SK-N-SH (cell line): ENCODE results near the gene MRPL40.

ENCODE experiments used
- EP300 ChIP-seq, 2 experiments: IDR thresholded peaks; 2 replicates each; pipeline versions ENCODE4 v1.4.0 to v1.6.1; 2012; ENCODE audit warnings: borderline replicate concordance in 1 of 2, low read depth in 1 of 2, low read length in 1 of 2
- EZH2phosphoT487 ChIP-seq: fragments of 200-600 bp; sonication (generic); IDR thresholded peaks from 2 replicates; pipeline ENCODE4 v1.6.1; 2017; ENCODE audit warnings: low read depth, mixed run types, mild to moderate bottlenecking, antibody characterized with exemption, moderate library complexity, borderline replicate concordance
- IRF3 ChIP-seq: fragments of 150-350 bp; IDR thresholded peaks from 2 replicates; pipeline ENCODE4 v1.6.1; 2016; ENCODE audit warnings: mild to moderate bottlenecking, low read depth, low read length
- JUND ChIP-seq: IDR thresholded peaks from 2 replicates; pipeline ENCODE4 v1.4.0; 2012
- MAX ChIP-seq: IDR thresholded peaks from 2 replicates; pipeline ENCODE4 v1.4.0; 2012; ENCODE audit warnings: low read depth
- POLR2AphosphoS5 ChIP-seq: IDR thresholded peaks from 2 replicates; pipeline ENCODE4 v1.6.1; 2012; ENCODE audit warnings: low read depth, low read length
- REST ChIP-seq: IDR thresholded peaks from 2 replicates; pipeline ENCODE4 v1.6.1; 2012; ENCODE audit warnings: mild to moderate bottlenecking, low read depth, low read length, moderate library complexity
- TAF1 ChIP-seq: IDR thresholded peaks from 2 replicates; pipeline ENCODE4 v1.6.1; 2012; ENCODE audit warnings: low read depth, mild to moderate bottlenecking, low read length, moderate library complexity, borderline replicate concordance
- TCF12 ChIP-seq: IDR thresholded peaks from 2 replicates; pipeline ENCODE4 v1.4.0; 2012
- YY1 ChIP-seq: IDR thresholded peaks from 2 replicates; pipeline ENCODE4 v1.4.0; 2012; ENCODE audit warnings: low read depth, mild to moderate bottlenecking
- ZBTB33 ChIP-seq: IDR thresholded peaks from 2 replicates; pipeline ENCODE4 v1.4.0; 2012; ENCODE audit warnings: low read depth, borderline replicate concordance
- TF ChIP-seq, protein P1 (sequence below): fragments of 200-600 bp; sonication (generic); IDR thresholded peaks from 2 replicates; pipeline ENCODE4 v1.6.1; 2017; ENCODE audit warnings: antibody characterized with exemption, mild to moderate bottlenecking, moderate library complexity

DNA sequence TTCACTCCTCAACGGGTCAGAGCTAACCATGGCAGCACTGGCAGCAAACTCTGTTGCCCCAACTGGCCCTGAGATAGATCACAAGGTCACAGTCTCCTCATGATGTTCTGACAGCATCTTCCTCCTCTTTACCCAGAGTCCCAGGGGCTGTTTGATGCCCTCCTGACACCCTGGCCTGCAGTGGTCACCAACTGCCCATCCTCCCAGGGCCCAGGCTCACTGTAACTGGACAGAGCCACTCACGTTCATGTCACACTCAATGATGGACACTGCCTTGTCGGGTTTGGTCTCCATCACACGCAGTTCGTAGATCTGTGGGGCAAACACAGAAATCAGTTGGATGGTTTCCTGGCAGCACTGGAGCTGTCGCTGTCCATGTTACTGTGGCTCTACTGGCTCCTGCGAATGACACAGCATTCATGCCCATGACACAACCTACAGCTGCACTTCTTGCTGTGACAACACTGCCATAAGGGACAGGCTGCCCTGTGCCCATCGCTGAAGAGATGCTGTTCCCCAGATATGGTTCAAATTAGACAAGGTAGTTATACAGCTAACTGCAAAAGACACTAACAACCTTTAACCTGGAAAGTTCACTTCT, 25.6 kb downstream of the MRPL40 start:
- TF ChIP-seq, protein P1, sequence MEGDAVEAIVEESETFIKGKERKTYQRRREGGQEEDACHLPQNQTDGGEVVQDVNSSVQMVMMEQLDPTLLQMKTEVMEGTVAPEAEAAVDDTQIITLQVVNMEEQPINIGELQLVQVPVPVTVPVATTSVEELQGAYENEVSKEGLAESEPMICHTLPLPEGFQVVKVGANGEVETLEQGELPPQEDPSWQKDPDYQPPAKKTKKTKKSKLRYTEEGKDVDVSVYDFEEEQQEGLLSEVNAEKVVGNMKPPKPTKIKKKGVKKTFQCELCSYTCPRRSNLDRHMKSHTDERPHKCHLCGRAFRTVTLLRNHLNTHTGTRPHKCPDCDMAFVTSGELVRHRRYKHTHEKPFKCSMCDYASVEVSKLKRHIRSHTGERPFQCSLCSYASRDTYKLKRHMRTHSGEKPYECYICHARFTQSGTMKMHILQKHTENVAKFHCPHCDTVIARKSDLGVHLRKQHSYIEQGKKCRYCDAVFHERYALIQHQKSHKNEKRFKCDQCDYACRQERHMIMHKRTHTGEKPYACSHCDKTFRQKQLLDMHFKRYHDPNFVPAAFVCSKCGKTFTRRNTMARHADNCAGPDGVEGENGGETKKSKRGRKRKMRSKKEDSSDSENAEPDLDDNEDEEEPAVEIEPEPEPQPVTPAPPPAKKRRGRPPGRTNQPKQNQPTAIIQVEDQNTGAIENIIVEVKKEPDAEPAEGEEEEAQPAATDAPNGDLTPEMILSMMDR, result no peak
- TF ChIP-seq POLR2AphosphoS5 (no peak), EP300 (IDR thresholded peaks at IDR 0.05; ENCODE audit: borderline replicate concordance in 1 of 2, low read depth in 1 of 2, low read length in 1 of 2) (no peak), EZH2phosphoT487 (no peak), YY1 (no peak), JUND (no peak), REST (no peak), TCF12 (no peak), IRF3 (no peak), MAX (no peak), TAF1 (no peak), ZBTB33 (no peak)
